Measurements from ENCODE around the gene CLEC14A.

CLEC14A gene

GRCh38 chr14:38252066-38252710 lies 3.7 kb downstream of the CLEC14A start:
- H3K4me3 ChIP-seq (ENCODE audit: low read depth, low read length), result no peak overlapping the region
- no peak for TF ChIP-seq CTCF (IDR thresholded peaks at IDR 0.05; ENCODE audit: control insufficient read depth, extremely low read depth, insufficient read depth)
- DNase-seq (ENCODE audit: low read depth), result no peak

GRCh38 chr14:38250331-38250730 lies 5.6 kb downstream of the CLEC14A start:
- TF ChIP-seq CTCF (IDR thresholded peaks at IDR 0.05; ENCODE audit: control insufficient read depth, extremely low read depth, insufficient read depth), result no peak
- no peak overlapping the region for H3K4me3 ChIP-seq (ENCODE audit: low read depth, low read length)

GRCh38 chr14:38248321-38249028 lies 7.4 kb downstream of the CLEC14A start:
- no peak overlapping the region for H3K4me3 ChIP-seq (ENCODE audit: low read depth, low read length)
- DNase-seq (ENCODE audit: low read depth), result no peak
- no peak for TF ChIP-seq CTCF (IDR thresholded peaks at IDR 0.05; ENCODE audit: control insufficient read depth, extremely low read depth, insufficient read depth)

More at GRCh38 chr14:38250331-38250730, 5.6 kb downstream of the CLEC14A start:
- DNase-seq (ENCODE audit: low read depth), result no peak

DNA sequence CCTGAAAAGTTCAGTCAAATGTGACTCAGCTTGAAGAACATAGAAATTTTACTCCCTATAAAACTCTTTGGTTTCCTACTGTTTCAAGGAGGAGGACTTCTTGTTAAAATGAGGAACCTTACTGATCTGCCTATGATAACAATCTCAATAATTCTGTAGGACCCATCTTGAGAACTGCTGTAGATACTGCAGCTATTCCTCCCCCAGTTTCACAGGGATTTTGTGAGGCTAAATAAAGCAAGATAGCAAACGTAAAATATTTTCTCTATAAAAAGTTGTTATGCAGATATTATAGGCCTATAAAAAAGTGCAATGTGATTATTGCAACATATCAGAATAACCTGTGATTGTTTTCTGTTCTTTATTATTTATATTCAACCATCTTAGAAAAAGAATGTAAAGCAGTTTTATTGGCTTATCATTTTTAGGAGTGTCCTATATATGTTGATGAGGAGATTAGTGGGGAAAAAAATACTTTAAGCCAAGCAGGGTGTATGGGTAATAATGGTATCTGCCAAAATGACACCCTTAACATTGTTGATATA lies 12.1 kb downstream of the CLEC14A start:
- TF ChIP-seq CTCF (IDR thresholded peaks at IDR 0.05; ENCODE audit: control insufficient read depth, extremely low read depth, insufficient read depth), result no peak
- peak; percentile 99 for DNase-seq (ENCODE audit: low read depth)
- H3K4me3 ChIP-seq (ENCODE audit: low read depth, low read length), result no peak overlapping the region

DNA sequence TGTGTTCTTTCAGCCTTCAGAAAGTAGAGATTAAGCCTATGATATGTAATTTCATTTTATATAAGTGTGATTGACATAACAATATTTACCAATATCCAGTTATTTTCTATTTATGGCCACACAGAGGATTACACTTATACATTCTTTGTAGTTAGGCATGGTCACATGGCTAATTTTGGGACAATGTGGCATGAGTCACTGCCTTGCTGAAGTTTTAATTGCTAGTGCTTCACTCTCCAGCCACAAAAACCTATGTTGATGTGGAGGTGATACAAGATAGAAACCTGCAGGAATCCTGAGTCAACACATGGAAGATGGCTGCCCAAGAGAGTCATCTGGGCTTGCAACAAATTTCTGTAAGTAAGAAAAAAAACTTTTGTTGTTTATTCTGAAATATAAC lies 17.0 kb downstream of the CLEC14A start:
- no peak overlapping the region for H3K4me3 ChIP-seq (ENCODE audit: low read depth, low read length)
- TF ChIP-seq CTCF (IDR thresholded peaks at IDR 0.05; ENCODE audit: control insufficient read depth, extremely low read depth, insufficient read depth), result no peak
- no peak for DNase-seq (ENCODE audit: low read depth)

DNA sequence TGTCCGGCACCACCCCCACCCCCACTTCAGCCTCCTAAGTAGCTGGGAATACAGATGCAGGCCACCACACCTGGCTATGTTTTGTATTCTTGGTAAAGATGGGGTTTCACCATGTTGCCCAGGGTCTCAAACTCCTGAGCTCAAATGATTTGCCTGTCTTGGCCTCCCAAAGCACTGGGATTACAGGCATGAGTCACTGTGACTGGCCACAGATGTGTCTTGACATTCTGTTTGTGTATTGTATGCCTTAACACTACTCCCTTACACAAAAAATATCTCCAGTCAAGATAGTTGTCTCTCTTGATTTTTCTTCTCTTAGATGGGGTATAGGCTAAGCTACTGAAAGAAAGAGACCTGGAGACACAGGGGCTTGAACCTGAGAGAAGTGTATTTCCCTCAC lies 17.6 kb downstream of the CLEC14A start:
- H3K4me3 ChIP-seq (ENCODE audit: low read depth, low read length), result no peak overlapping the region
- no peak for TF ChIP-seq CTCF (IDR thresholded peaks at IDR 0.05; ENCODE audit: control insufficient read depth, extremely low read depth, insufficient read depth)
- no peak for DNase-seq (ENCODE audit: low read depth)

All from LNCaP clone FGC (cell line).